Esophagus (tissue), 2 donors: Measurements from ENCODE around the gene TNFRSF14. TPM values are rescaled to one million over a fixed set of nuclear protein-coding genes. Genes with fewer than 3 reads are reported as not detected.

Experiments used
- H3K27ac ChIP-seq, 2 donors: one replicate each; pipeline ENCODE4 v1.5.1; 2013; ENCODE audit warnings: low read depth in 2 of 2, mild to moderate bottlenecking in 2 of 2, inconsistent platforms in 1 of 2, low read length in 1 of 2, moderate library complexity in 1 of 2
- H3K27me3 ChIP-seq, 2 donors: one replicate each; pipeline ENCODE4 v1.6.1; 2013; ENCODE audit warnings: low read length in 2 of 2, control low read depth in 1 of 2, mild to moderate bottlenecking in 1 of 2; ENCODE audit not compliant: insufficient read depth in 2 of 2, control insufficient read depth in 1 of 2
- H3K36me3 ChIP-seq, 2 donors: one replicate each; pipeline ENCODE4 v1.6.1; 2013; ENCODE audit warnings: low read length in 1 of 2; ENCODE audit not compliant: control insufficient read depth in 2 of 2, insufficient read depth in 2 of 2
- H3K4me1 ChIP-seq, 2 donors: one replicate each; pipeline ENCODE4 v1.6.1; 2013; ENCODE audit warnings: low read length in 1 of 2; ENCODE audit not compliant: control insufficient read depth in 2 of 2, insufficient read depth in 2 of 2
- H3K4me3 ChIP-seq, 2 donors: one replicate each; pipeline ENCODE4 v1.5.1; 2013; ENCODE audit warnings: low read length in 2 of 2, mild to moderate bottlenecking in 2 of 2, low read depth in 1 of 2, moderate library complexity in 1 of 2
- H3K9me3 ChIP-seq, 2 donors: one replicate each; pipeline ENCODE4 v1.6.1; 2013; ENCODE audit warnings: mild to moderate bottlenecking in 2 of 2, low read depth in 1 of 2, low read length in 1 of 2, moderate library complexity in 1 of 2; ENCODE audit not compliant: control insufficient read depth in 2 of 2, insufficient read depth in 1 of 2
- WGBS, 2 donors: extraction: QIAGEN DNeasy Blood & Tissue Kit; methylation state at CpG; one replicate each; pipeline ENCODE4 v1.1.7; 2013; 5-methylcytosine and 5-hydroxymethylcytosine counted together
- polyA plus RNA-seq, 2 donors: library from polyadenylated mRNA; stranded (reverse); fragments of 200-250 nt; gene quantifications; one replicate each; pipeline ENCODE4 v1.2.3, GENCODE V29; 2013
- donor health status: healthy with polysubstance abuse.
- donor health status: Bipolar disorder and iron deficiency.

TNFRSF14 gene
- polyA plus RNA-seq, 2 donors, result 34.1 to 57.5 TPM

DNA sequence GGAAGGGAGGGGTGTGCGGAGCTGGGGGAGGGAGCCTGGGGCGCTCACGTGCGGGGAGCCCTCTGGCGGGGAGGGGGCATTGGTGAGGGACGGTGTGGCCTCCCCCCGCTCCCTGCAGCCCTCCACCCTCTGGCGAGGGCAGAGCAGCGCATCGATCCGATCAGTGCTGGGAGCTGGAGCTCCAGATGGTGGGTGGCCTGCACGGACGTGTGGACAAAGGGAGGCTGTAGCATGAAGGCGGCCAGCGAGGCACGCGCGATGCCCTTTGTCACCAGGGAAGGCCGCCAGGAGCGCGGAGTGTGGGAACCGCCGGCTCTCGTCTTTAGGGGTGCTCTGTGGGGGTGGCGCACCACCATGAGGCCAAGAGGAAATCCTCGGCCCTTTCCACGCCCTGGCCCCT lies 20.7 kb upstream of the TNFRSF14 start:
- peaks cover 12 to 53% of the 10 kb centered on the region in 2 donors for H3K4me1 ChIP-seq
- H3K36me3 ChIP-seq, result no peaks in the 10 kb centered on the region
- no peaks in the 10 kb centered on the region for H3K27me3 ChIP-seq
- peak overlapping the region in 1 of 2 donors; percentile 59 for H3K27ac ChIP-seq
- H3K9me3 ChIP-seq, result no peaks in the 10 kb centered on the region
- peak overlapping the region in 1 of 2 donors; percentile 13 for H3K4me3 ChIP-seq
- WGBS, 2 donors, result 47 to 56% methylated on average over 27 of the region's 27 CpGs

DNA sequence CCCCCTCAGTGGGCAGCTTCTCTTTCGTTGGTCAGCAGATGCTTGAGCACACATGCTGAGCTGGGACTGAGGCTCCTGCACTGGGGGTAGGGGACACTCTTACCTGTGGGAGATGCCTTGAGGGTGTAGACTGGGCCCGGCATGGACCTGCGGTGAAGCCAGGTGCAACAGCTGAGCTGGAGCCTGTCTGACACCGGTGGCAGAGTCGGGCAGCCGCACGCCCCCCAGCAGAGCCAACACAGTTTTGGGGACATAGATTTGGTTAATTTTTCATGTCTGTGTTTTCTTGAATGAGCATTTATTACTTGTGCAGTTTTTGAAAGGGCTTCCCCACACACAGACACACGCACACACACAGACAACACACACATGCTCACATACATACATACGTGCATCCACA lies 20.2 kb upstream of the TNFRSF14 start:
- no peaks in the 10 kb centered on the region for H3K36me3 ChIP-seq
- no peaks in the 10 kb centered on the region for H3K27me3 ChIP-seq
- H3K27ac ChIP-seq, result no peak overlapping the region
- 80 to 82% methylated on average over 9 of the region's 9 CpGs for WGBS, 2 donors
- H3K9me3 ChIP-seq, result no peaks in the 10 kb centered on the region
- no peak overlapping the region for H3K4me3 ChIP-seq
- peaks cover 10 to 48% of the 10 kb centered on the region in 2 donors for H3K4me1 ChIP-seq

DNA sequence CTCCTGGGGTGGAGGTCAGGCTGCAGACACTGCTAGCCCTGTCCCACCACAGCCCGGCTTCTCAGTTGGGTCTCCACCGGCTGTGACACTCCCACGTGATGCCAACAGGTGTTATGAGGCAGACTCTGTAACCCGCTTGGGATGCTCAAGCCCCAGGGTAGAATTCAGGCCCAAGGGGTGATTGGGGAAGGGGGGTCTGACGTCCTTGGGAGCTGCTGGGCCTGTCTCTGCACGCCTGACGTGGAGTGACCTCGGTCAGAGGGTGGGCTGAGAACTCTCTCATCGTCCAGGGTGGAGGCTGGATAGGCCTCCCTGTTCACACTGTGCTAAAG lies 18.4 kb upstream of the TNFRSF14 start:
- peaks cover 6 to 35% of the 10 kb centered on the region in 2 donors for H3K4me1 ChIP-seq
- no peaks in the 10 kb centered on the region for H3K36me3 ChIP-seq
- no peaks in the 10 kb centered on the region for H3K27me3 ChIP-seq
- no peak overlapping the region for H3K4me3 ChIP-seq
- 53 to 63% methylated on average over 9 of the region's 9 CpGs for WGBS, 2 donors
- H3K9me3 ChIP-seq, result no peaks in the 10 kb centered on the region
- no peak overlapping the region for H3K27ac ChIP-seq

DNA sequence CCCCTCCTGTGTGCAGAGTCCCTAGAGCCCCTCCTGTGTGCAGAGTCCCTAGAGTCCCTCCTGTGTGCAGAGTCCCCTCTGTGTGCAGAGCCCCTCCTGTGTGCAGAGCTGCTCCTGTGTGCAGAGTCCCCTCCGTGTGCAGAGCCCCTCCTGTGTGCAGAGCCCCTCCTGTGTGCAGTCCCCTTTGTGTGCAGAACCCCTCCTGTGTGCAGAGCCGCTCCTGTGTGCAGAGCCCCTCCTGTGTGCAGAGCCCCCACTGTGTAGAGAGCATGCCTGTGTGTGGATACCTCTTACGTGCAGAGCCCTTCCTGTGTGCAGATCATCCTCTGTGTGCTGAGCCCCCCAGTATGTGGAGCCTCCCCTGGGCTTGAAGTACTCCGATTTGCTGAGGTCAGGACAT lies 17.8 kb upstream of the TNFRSF14 start:
- whole genome bisulfite sequencing, 2 donors, result 86 to 88% methylated on average over 4 of the region's 4 CpGs
- Histone ChIP-seq H3K4me1 (peaks cover 6 to 29% of the 10 kb centered on the region in 2 donors), H3K9me3 (no peaks in the 10 kb centered on the region), H3K4me3 (no peak overlapping the region), H3K27ac (no peak overlapping the region), H3K27me3 (no peaks in the 10 kb centered on the region), H3K36me3 (no peaks in the 10 kb centered on the region)

DNA sequence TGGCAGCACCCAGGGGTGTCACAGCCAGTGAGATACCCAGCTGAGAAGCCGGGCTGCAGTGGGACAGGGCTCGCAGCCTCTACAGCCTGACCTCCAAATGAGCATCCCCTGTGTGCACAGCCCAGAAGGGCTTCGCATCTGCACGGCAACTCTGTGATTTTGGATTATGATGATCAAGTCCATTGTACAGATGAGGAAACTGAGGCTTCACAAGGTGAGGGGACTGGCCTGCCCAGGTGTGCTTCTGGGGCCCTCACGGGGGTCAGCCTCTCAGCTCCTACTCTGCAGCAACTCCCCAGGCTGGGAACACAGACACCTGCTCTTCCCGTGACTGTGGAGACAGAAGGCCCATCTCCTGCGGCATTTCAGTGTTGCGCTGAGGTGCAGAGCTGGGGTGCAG lies 17.3 kb upstream of the TNFRSF14 start:
- H3K27ac ChIP-seq, result no peak overlapping the region
- no peak overlapping the region for H3K4me3 ChIP-seq
- no peaks in the 10 kb centered on the region for H3K27me3 ChIP-seq
- H3K4me1 ChIP-seq, result peaks cover 6 to 26% of the 10 kb centered on the region in 2 donors
- H3K9me3 ChIP-seq, result no peaks in the 10 kb centered on the region
- H3K36me3 ChIP-seq, result no peaks in the 10 kb centered on the region
- 93% methylated on average over 8 of the region's 8 CpGs for WGBS, 2 donors

DNA sequence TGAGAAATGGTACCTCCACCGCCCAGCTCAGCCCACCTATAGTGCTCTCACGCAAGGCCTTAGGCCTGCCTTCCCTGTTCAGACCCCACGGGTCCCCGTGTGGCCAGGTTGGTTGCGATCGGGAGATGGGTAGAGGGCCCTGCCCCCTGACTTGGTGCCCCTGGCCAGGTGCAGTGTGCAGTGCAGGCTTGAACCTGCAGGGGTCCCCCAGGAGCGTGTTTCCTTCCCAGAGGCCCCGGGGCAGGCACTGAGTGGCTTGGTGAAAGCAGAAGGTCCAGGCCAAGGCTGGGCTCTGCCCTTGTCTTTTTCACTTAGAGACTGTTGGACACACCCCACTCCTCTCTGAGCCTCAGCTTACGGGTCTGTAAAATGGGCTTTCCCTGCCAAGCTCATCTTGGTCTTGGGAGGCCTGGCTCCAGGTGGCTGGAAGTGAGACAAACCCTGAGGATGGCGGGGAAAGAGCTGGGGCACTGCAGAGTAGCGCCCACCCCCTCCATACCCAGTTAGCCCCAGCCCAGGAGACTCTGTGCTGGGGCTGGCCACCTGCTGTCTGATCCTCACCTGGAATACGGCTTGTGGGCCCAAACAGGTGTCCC lies 16.8 kb upstream of the TNFRSF14 start:
- Histone ChIP-seq H3K36me3 (no peaks in the 10 kb centered on the region), H3K9me3 (no peaks in the 10 kb centered on the region), H3K27ac (no peak overlapping the region), H3K4me1 (peaks cover 6 to 27% of the 10 kb centered on the region in 2 donors), H3K4me3 (no peak overlapping the region), H3K27me3 (no peaks in the 10 kb centered on the region)
- 77 to 82% methylated on average over 12 of the region's 12 CpGs for WGBS, 2 donors

DNA sequence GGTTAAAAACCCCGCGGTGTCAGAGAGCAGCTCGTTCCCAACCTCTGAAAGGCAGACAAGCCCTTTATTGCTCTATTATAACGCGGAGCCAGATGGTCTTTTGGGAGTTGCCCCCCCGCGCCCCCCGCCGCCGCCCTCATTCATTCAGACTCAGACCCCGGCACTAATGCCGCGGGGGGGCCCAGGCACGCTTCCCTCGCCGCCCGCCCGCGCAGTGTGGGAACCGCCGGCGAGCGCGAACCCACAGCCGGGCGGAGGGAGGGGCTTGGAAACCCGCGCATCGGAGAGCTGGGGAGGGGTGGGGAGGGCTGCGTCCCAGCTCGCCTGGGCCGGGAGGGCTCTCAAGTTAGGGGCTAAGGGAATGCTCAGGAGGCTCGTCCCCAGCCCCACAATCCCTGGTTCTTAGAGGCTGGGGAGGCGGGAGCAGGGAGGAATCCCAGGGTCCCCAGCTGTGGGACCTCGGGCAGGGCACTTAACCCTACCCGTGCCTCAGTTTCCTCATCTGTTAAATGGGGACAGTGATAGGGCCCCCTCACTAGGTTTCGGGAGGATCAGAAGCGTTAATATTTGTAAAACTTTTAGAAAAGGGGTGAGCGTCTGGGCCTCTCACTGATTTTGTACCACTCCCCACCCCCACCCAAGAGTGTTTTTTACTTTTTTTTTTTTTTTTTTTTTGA lies 15.2 kb upstream of the TNFRSF14 start:
- Histone ChIP-seq H3K27me3 (no peaks in the 10 kb centered on the region), H3K9me3 (no peaks in the 10 kb centered on the region), H3K4me3 (no peak overlapping the region), H3K27ac (no peak overlapping the region), H3K4me1 (peaks cover 0 to 24% of the 10 kb centered on the region in 2 donors), H3K36me3 (no peaks in the 10 kb centered on the region)
- 11 to 13% methylated on average over 37 to 39 of the region's 39 CpGs for whole genome bisulfite sequencing, 2 donors

DNA sequence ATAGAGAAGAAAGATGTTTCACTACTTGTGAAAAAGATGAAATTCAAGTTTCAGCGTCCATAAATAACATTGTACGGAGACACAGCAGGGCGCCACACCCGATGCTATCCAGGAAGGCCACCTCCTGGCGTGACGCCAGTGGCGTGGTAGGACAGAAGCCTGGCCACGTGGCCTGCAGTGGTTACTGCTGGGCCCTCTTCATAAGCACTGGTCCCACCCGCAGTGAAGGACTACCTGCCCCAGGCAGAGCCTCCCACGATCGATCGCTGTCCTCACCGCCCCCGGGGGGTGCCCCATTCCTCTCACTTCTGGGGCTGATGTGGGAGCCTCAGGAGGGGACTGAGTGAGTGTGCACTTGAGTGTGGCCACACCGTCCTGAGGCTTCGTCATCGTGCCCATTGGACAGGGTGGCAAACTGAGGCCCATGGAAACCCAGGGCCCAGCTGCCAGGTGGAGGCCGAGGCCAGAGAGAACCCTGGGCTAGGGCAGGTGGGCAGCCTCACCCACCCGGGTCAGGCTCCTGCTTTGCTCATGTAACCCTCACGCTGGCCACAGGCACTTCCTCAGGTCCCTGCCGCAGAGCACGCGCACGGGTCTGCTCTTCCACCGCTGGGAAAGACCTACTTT lies 14.4 kb upstream of the TNFRSF14 start:
- Histone ChIP-seq H3K9me3 (no peaks in the 10 kb centered on the region), H3K27ac (no peak overlapping the region), H3K4me1 (peaks cover 0 to 22% of the 10 kb centered on the region in 2 donors), H3K4me3 (no peak overlapping the region), H3K27me3 (no peaks in the 10 kb centered on the region), H3K36me3 (no peaks in the 10 kb centered on the region)
- 71 to 73% methylated on average over 25 of the region's 25 CpGs for WGBS, 2 donors

DNA sequence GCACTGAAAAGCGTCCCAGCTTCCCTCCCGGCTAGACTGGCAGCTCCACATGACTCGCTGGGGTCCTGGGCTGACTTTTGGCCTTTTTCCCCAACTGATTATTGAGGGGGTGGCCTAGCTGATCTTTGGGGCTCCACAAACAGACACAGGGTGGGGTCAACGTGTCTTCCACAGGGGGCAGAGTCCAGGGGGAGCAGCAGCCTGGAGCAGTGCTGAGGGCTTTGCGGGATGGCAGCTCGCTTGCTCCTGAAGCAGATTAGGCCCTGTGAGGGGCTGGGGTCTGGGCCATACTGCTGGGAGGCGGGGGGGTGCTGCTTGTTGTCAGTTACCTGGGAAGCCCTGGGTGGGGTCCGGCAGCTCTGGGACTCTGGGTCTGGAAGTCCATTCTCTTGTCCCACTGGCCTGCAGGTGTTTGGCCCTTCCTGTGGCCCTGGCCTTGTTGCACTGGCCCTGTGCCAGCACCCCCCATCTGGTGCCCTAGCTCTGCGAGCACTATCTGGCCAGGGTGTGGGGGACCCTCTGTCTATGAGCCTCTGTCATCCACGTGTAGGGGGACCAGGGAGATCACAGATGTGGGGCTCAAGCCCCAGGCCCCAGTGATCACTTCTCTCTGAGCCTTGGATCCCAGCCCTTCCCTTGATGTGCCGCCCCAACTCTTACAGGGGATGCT lies 13.8 kb upstream of the TNFRSF14 start:
- Histone ChIP-seq H3K4me1 (peaks cover 4 to 20% of the 10 kb centered on the region in 2 donors), H3K27ac (no peak overlapping the region), H3K9me3 (no peaks in the 10 kb centered on the region), H3K4me3 (no peak overlapping the region), H3K36me3 (no peaks in the 10 kb centered on the region), H3K27me3 (no peaks in the 10 kb centered on the region)
- 83 to 84% methylated on average over 11 of the region's 11 CpGs for WGBS, 2 donors
